GM12878 (cell line): ENCODE results near the gene KCTD17. TPM values are rescaled to one million over a fixed set of nuclear protein-coding genes. Genes with fewer than 3 reads are reported as not detected.

Source experiments
- ATAC-seq: fragments of 200-7000 bp; cut with Tn5 transposase; 3 replicates; pipeline ENCODE4 v1.9.1; 2020; ENCODE audit warnings: mild to moderate bottlenecking, moderate library complexity
- BruUV-seq: library from RNA; stranded (reverse); fragments of 400-500 nt; replicated peaks from 2 replicates; lab custom pipeline; 2021; lab: Mats Ljungman, UMichigan
- CTCF ChIA-PET: fragments of 300-600 bp; sonication (Branson Sonifier 250); formaldehyde crosslinking; extraction: SDS; loops from one replicate; lab custom pipeline; 2021; ENCODE audit warnings: inconsistent platforms; lab: Yijun Ruan, JAX
- POLR2A ChIA-PET: fragments of 350-600 bp; formaldehyde crosslinking; extraction: SDS; loops from one replicate; lab custom pipeline; 2021; ENCODE audit warnings: inconsistent platforms; lab: Charles Lee
- RAD21 ChIA-PET: fragments of 300-600 bp; sonication (Branson Sonifier 250); formaldehyde crosslinking; loops from one replicate; lab custom pipeline; 2023; ENCODE audit warnings: antibody characterized with exemption; ENCODE audit not compliant: unreplicated experiment; lab: Charles Lee
- SMC1A ChIA-PET: fragments of 300-600 bp; sonication (Branson Sonifier 250); formaldehyde crosslinking; loops from one replicate; lab custom pipeline; 2023; ENCODE audit not compliant: unreplicated experiment, uncharacterized antibody; lab: Charles Lee
- DNase-seq: peaks from one replicate; pipeline ENCODE4 v3.0.0-alpha.2; 2011; ENCODE audit warnings: low read depth, low spot score
- FAIRE-seq: peaks from 3 replicates; lab custom pipeline; 2011; peaks lifted over from hg19 to GRCh38; lab: Jason Lieb, UNC
- H2AFZ ChIP-seq: 2 replicates; pipeline ENCODE4 v1.6.0; 2011; ENCODE audit warnings: low read depth, low read length, control low read depth; ENCODE audit not compliant: control insufficient read depth
- H3K27ac ChIP-seq: 2 replicates; pipeline ENCODE4 v1.5.1; 2011; ENCODE audit warnings: control low read depth; ENCODE audit not compliant: control insufficient read depth, insufficient read depth
- H3K27me3 ChIP-seq, 2 experiments: replicated peaks in 1 of 2; 2 replicates each; pipeline versions ENCODE4 v1.6.0 to v1.6.1; 2011; ENCODE audit warnings: low read length in 1 of 2; ENCODE audit not compliant: control insufficient read depth in 2 of 2, insufficient read depth in 2 of 2
- H3K36me3 ChIP-seq, 2 experiments: 2 replicates each; pipeline ENCODE4 v1.5.1; 2011; ENCODE audit warnings: low read length in 1 of 2; ENCODE audit not compliant: control insufficient read depth in 2 of 2, insufficient read depth in 2 of 2
- H3K4me1 ChIP-seq: 2 replicates; pipeline ENCODE4 v1.6.1; 2011; ENCODE audit warnings: mild to moderate bottlenecking, low read length, moderate library complexity, mixed read lengths; ENCODE audit not compliant: control insufficient read depth, insufficient read depth
- H3K4me2 ChIP-seq: 2 replicates; pipeline ENCODE4 v1.6.0; 2011; ENCODE audit warnings: control low read depth; ENCODE audit not compliant: control insufficient read depth, insufficient read depth
- H3K4me3 ChIP-seq: fragments of 200-600 bp; sonication (generic); 2 replicates; pipeline ENCODE4 v1.5.1; 2016
- H3K79me2 ChIP-seq: 2 replicates; pipeline ENCODE4 v1.6.0; 2011; ENCODE audit warnings: low read length; ENCODE audit not compliant: control insufficient read depth, insufficient read depth
- H3K9ac ChIP-seq: 2 replicates; pipeline ENCODE4 v1.8.0; 2011; ENCODE audit warnings: low read length, control low read depth, mixed read lengths; ENCODE audit not compliant: control insufficient read depth, insufficient read depth
- H3K9me3 ChIP-seq: replicated peaks from 3 replicates; pipeline ENCODE4 v1.5.1; 2011; ENCODE audit warnings: mild to moderate bottlenecking, low read length; ENCODE audit not compliant: control insufficient read depth, insufficient read depth
- H4K20me1 ChIP-seq: 2 replicates; pipeline ENCODE4 v1.6.0; 2011; ENCODE audit not compliant: control insufficient read depth, insufficient read depth
- ASH2L ChIP-seq: fragments of 300-600, 200-600 bp; sonication (generic); IDR thresholded peaks from 2 replicates; pipeline ENCODE4 v1.6.1; 2017; ENCODE audit warnings: low read depth, mild to moderate bottlenecking, borderline replicate concordance
- GABPA ChIP-seq: IDR thresholded peaks from 2 replicates; pipeline ENCODE4 v1.6.1; 2014; ENCODE audit warnings: antibody characterized with exemption, low read depth, mild to moderate bottlenecking, inconsistent platforms
- HDGF ChIP-seq: fragments of 450-650 bp; IDR thresholded peaks from 2 replicates; pipeline ENCODE4 v1.6.1; 2016; ENCODE audit warnings: antibody characterized with exemption
- IKZF2 ChIP-seq, 2 experiments: fragments of 450-650 bp; IDR thresholded peaks; 2 replicates each; pipeline ENCODE4 v1.6.1; 2017; ENCODE audit warnings: mild to moderate bottlenecking in 2 of 2, moderate library complexity in 2 of 2
- NFIC ChIP-seq: IDR thresholded peaks from 2 replicates; pipeline ENCODE4 v1.6.1; 2012; ENCODE audit warnings: low read depth, mild to moderate bottlenecking, inconsistent platforms, low read length, moderate library complexity
- REST ChIP-seq: IDR thresholded peaks from 2 replicates; pipeline ENCODE4 v1.6.1; 2012; ENCODE audit warnings: mild to moderate bottlenecking, low read depth, low read length
- SP1 ChIP-seq: IDR thresholded peaks from one replicate; pipeline ENCODE4 v1.6.1; 2011; ENCODE audit warnings: low read depth, low read length
- SRF ChIP-seq, 2 experiments: IDR thresholded peaks; 2 replicates each; pipeline ENCODE4 v1.6.1; 2011; ENCODE audit warnings: low read depth in 2 of 2, low read length in 2 of 2, mild to moderate bottlenecking in 1 of 2, moderate library complexity in 1 of 2
- ZNF24 ChIP-seq: fragments of 450-650 bp; IDR thresholded peaks from 2 replicates; pipeline ENCODE4 v1.6.1; 2017; ENCODE audit warnings: antibody characterized with exemption, mild to moderate bottlenecking
- WGBS: methylation state at CpG from one replicate; pipeline ENCODE4 v1.1.6; 2016; ENCODE audit warnings: low lambda C conversion rate; ENCODE audit not compliant: insufficient replicate concordance, insufficient coverage; ENCODE audit errors: missing lambda C conversion rate; 5-methylcytosine and 5-hydroxymethylcytosine counted together
- in situ Hi-C: fragments of 300-500 bp; cut with MboI; formaldehyde crosslinking; loops from 9 replicates; pipeline ENCODE4 v1.14.3; 2018; ENCODE audit warnings: mixed read lengths
- intact Hi-C: fragments of 100-400 bp; cut with micrococcal nuclease; formaldehyde crosslinking; loops from one replicate; pipeline ENCODE4 v1.14.2; 2022; ENCODE audit not compliant: unreplicated experiment
- polyA plus RNA-seq, 11 experiments: library from polyadenylated mRNA; depleted of rRNA in 4 of 11; unstranded in 6 of 11; stranded (reverse) in 5 of 11; fragments of >200 nt; fragmentation: Nextera tagmentation in 4 of 11; fragmentation: Illumina TruSeq in 1 of 11; extraction: Ambion mirVana in 4 of 11; extraction: Trizol in 1 of 11; gene quantifications; 1 replicate in 1 of 11; 2 replicates in 10 of 11; pipeline versions ENCODE4 v1.2.1 to v1.2.3, GENCODE V29; 2011 to 2016; ENCODE audit warnings: inconsistent platforms in 2 of 11, missing spikeins in 2 of 11, low read depth in 1 of 11
- total RNA-seq, 4 experiments: library from RNA; depleted of rRNA in 3 of 4; stranded (reverse); fragments of >200 nt in 3 of 4; fragmentation: Illumina TruSeq in 1 of 4; extraction: Trizol in 1 of 4; gene quantifications; 2 replicates each; pipeline versions ENCODE4 v1.2.1 to v1.2.3, GENCODE V29; 2013 to 2021
- TF ChIP-seq, protein P1 (sequence below): fragments of 450-650 bp; formaldehyde crosslinking; IDR thresholded peaks from 2 replicates; pipeline ENCODE4 v1.5.0; 2022; ENCODE audit warnings: mild to moderate bottlenecking, missing genetic modification characterization
- TF ChIP-seq, protein P2 (sequence below): fragments of 450-650 bp; IDR thresholded peaks from 2 replicates; pipeline ENCODE4 v1.6.1; 2016; ENCODE audit warnings: mild to moderate bottlenecking

Gene KCTD17
- total and polyA plus RNA-seq, 10 of the 15 experiments (the other 5 are each of a cell fraction or from before 2014, with no cell fraction given), result 0.16 to 18.4 (median 10.1) TPM; not detected in 1

- TF ChIP-seq GABPA (no peak), NFIC (no peak)
- TF ChIP-seq, protein P1, sequence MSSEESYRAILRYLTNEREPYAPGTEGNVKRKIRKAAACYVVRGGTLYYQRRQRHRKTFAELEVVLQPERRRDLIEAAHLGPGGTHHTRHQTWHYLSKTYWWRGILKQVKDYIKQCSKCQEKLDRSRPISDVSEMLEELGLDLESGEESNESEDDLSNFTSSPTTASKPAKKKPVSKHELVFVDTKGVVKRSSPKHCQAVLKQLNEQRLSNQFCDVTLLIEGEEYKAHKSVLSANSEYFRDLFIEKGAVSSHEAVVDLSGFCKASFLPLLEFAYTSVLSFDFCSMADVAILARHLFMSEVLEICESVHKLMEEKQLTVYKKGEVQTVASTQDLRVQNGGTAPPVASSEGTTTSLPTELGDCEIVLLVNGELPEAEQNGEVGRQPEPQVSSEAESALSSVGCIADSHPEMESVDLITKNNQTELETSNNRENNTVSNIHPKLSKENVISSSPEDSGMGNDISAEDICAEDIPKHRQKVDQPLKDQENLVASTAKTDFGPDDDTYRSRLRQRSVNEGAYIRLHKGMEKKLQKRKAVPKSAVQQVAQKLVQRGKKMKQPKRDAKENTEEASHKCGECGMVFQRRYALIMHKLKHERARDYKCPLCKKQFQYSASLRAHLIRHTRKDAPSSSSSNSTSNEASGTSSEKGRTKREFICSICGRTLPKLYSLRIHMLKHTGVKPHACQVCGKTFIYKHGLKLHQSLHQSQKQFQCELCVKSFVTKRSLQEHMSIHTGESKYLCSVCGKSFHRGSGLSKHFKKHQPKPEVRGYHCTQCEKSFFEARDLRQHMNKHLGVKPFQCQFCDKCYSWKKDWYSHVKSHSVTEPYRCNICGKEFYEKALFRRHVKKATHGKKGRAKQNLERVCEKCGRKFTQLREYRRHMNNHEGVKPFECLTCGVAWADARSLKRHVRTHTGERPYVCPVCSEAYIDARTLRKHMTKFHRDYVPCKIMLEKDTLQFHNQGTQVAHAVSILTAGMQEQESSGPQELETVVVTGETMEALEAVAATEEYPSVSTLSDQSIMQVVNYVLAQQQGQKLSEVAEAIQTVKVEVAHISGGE (CRISPR knock-in tag), result no peak
These were observed 40.5 kb downstream of the KCTD17 start (continued) for GRCh38 chr22:37091994-37092393.

DNA sequence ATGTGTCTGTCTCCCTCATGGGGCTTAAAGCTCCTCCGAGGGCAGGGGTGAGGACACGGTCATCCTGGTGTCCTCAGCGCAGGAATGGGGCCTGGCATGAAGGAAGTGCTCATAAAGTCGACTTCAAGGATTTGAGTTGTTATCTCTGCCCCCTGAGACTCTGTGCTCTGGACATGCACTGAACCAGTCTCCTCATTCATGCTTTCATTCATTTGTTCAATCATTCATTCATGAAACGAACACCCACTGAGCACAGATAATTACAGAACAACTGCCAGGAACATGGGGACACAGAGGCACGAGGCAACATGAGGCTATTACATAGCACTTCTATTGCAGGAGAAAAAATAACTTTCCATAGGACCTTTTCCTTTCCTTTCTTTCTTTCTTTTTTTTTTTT lies 41.5 kb downstream of the KCTD17 start:
- Histone ChIP-seq H3K4me2 (no peak overlapping the region), H3K36me3 (no peaks in the 10 kb centered on the region), H2AFZ (no peak overlapping the region), H3K9me3 (no peaks in the 10 kb centered on the region), H3K27me3 (peaks cover 1 to 5% of the 10 kb centered on the region in 2 experiments; a peak in 3 of 4 replicates), H4K20me1 (no peaks in the 10 kb centered on the region), H3K79me2 (no peaks in the 10 kb centered on the region), H3K4me3 (no peak overlapping the region), H3K9ac (no peak overlapping the region), H3K27ac (no peak overlapping the region), H3K4me1 (peaks cover 4% of the 10 kb centered on the region)
- no TSS peak for BruUV-seq
- intact Hi-C loops (no loop called here), in situ Hi-C loops (no loop called here)
- CTCF ChIA-PET, result interaction anchor here (0.6 to 1.7 kb wide), 3 partner anchors 16 to 73 kb away, joined by 3 to 4 read pairs (median 3); no protein-coding TSS in a partner anchor
- POLR2A ChIA-PET, result interaction anchor here (0.7 kb wide), 1 partner anchor 69 kb away, joined by 3 read pairs; no protein-coding TSS in a partner anchor
- SMC1A ChIA-PET, result no interaction called here
- ATAC-seq (no peak), FAIRE-seq (no peak), DNase-seq (no peak)
- RAD21 ChIA-PET, result no interaction called here
- 14% methylated on average over 6 of the region's 6 CpGs for WGBS
- no peak for TF ChIP-seq ASH2L
- peak; percentile 58 for TF ChIP-seq ZNF24
- TF ChIP-seq HDGF, result no peak
- TF ChIP-seq REST, result no peak
- no peak for TF ChIP-seq IKZF2 (IDR thresholded peaks at IDR 0.05)
- no peak for TF ChIP-seq SP1
- TF ChIP-seq, protein P2, sequence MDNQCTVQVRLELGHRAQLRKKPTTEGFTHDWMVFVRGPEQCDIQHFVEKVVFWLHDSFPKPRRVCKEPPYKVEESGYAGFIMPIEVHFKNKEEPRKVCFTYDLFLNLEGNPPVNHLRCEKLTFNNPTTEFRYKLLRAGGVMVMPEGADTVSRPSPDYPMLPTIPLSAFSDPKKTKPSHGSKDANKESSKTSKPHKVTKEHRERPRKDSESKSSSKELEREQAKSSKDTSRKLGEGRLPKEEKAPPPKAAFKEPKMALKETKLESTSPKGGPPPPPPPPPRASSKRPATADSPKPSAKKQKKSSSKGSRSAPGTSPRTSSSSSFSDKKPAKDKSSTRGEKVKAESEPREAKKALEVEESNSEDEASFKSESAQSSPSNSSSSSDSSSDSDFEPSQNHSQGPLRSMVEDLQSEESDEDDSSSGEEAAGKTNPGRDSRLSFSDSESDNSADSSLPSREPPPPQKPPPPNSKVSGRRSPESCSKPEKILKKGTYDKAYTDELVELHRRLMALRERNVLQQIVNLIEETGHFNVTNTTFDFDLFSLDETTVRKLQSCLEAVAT, result no peak
- TF ChIP-seq SRF (IDR thresholded peaks at IDR 0.05; ENCODE audit: low read depth in 2 of 2, low read length in 2 of 2), result no peak
